Measurements from ENCODE around the gene MRPS14. TPM values are rescaled to one million over a fixed set of nuclear protein-coding genes. Genes with fewer than 3 reads are reported as not detected.

The MRPS14 gene
- total RNA-seq, 1 donor from 2014 or later, result 27.5 TPM

GRCh38 chr1:175067362-175068106, 44.3 kb upstream of the MRPS14 start, which contains the start of gene TNN:
Gene TNN (plus strand): TSS chr1:175067833. CDS start chr1:175077419, 9,586 bp downstream.
- DNase-seq (no peak), ATAC-seq (no peak)
- intact Hi-C loops (cut with DNase I), result no loop called here
- H3K27ac ChIP-seq, result no peak within 1 kb of the TSS
- H3K4me3 ChIP-seq, result no peak within 1 kb of the TSS
- H3K36me3 ChIP-seq, result no peaks in the 10 kb centered on the region
- H3K27me3 ChIP-seq (ENCODE audit: low read depth), result no peaks in the 10 kb centered on the region
- TF ChIP-seq, protein P1, sequence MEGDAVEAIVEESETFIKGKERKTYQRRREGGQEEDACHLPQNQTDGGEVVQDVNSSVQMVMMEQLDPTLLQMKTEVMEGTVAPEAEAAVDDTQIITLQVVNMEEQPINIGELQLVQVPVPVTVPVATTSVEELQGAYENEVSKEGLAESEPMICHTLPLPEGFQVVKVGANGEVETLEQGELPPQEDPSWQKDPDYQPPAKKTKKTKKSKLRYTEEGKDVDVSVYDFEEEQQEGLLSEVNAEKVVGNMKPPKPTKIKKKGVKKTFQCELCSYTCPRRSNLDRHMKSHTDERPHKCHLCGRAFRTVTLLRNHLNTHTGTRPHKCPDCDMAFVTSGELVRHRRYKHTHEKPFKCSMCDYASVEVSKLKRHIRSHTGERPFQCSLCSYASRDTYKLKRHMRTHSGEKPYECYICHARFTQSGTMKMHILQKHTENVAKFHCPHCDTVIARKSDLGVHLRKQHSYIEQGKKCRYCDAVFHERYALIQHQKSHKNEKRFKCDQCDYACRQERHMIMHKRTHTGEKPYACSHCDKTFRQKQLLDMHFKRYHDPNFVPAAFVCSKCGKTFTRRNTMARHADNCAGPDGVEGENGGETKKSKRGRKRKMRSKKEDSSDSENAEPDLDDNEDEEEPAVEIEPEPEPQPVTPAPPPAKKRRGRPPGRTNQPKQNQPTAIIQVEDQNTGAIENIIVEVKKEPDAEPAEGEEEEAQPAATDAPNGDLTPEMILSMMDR (IDR thresholded peaks at IDR 0.05), result no peak
- H3K4me1 ChIP-seq, result no peaks in the 10 kb centered on the region
- H3K9me3 ChIP-seq, result no peaks in the 10 kb centered on the region

DNA sequence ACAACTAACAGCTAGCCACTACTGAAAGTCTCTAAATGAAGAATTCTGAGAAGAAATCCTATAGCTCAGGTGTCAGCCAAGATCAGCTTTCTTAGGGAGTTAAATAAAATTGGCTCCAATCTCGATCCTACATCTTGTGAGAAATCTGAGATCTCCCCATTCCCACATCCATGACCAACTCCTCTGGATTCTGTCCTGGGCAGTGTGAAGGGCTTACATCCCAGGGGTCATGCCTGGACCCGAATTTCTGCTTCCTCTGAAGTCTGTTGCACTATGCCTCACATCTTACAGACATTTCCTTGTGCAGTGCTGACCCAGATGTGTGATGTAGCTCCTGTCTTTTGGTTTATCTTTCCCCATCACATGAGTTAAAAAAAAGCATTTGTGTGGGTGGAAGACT, 39.6 kb upstream of the MRPS14 start:
- Histone ChIP-seq H3K4me1 (no peaks in the 10 kb centered on the region), H3K27me3 (ENCODE audit: low read depth) (no peaks in the 10 kb centered on the region), H3K9me3 (no peaks in the 10 kb centered on the region), H3K36me3 (no peaks in the 10 kb centered on the region), H3K27ac (no peak overlapping the region), H3K4me3 (no peak overlapping the region)
- no peak for DNase-seq
- TF ChIP-seq, protein P1 (IDR thresholded peaks at IDR 0.05), result no peak
- ATAC-seq, result no peak
- intact Hi-C loops (cut with DNase I), result no loop called here

DNA sequence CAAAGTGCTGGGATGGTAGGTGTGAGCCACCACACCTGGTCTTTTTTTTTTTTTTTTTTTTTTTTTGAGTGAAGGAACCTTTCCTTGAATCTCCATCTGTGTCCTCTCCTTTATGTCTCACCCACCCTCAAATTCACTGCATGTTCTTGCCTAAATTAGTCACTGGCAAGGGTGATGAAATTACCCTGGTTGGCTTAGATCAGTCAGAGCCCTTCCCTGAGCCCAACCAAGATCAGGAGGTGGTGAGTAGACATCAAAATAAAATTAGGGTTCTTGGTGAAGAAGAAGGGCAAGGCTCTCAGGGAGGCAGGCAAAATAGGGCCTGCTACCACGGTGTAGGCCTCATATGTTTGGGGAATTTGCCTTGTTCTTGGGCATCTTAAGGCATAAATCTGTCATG, 39.1 kb upstream of the MRPS14 start:
- no peak overlapping the region for H3K4me3 ChIP-seq
- no peaks in the 10 kb centered on the region for H3K4me1 ChIP-seq
- no peaks in the 10 kb centered on the region for H3K36me3 ChIP-seq
- TF ChIP-seq, protein P1 (IDR thresholded peaks at IDR 0.05), result no peak
- no peaks in the 10 kb centered on the region for H3K27me3 ChIP-seq (ENCODE audit: low read depth)
- H3K27ac ChIP-seq, result no peak overlapping the region
- no peak for DNase-seq
- ATAC-seq, result no peak
- intact Hi-C loops (cut with DNase I), result no loop called here
- H3K9me3 ChIP-seq, result no peaks in the 10 kb centered on the region

- DNase-seq (no peak), ATAC-seq (no peak)
- Histone ChIP-seq H3K27me3 (ENCODE audit: low read depth) (no peaks in the 10 kb centered on the region), H3K9me3 (no peaks in the 10 kb centered on the region), H3K4me1 (no peaks in the 10 kb centered on the region), H3K27ac (no peak overlapping the region), H3K36me3 (no peaks in the 10 kb centered on the region), H3K4me3 (no peak overlapping the region)
- intact Hi-C loops (cut with DNase I), result no loop called here
- TF ChIP-seq, protein P1 (IDR thresholded peaks at IDR 0.05), result no peak
Observed at GRCh38 chr1:175054736-175055135, 31.5 kb upstream of the MRPS14 start.

DNA sequence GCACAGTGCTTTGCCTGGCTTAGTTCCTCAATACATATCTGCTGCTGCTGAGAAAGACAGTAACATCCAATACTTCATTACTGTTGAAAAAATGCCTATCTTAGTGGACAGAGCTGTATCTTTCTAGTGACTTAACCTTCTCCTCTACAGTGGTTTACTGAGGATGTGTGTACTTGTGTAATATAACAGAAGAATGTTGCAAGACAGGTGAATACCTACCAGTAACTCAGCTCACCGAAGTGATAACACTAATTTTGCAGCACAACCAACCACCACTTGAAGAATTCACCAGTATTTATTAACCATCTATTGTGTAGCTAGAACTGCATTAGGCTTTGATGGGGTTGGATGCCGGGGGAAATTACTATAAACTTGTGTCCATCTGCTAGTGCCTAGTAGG, 27.8 kb upstream of the MRPS14 start:
- H3K4me1 ChIP-seq, result no peaks in the 10 kb centered on the region
- H3K36me3 ChIP-seq, result no peaks in the 10 kb centered on the region
- no peak overlapping the region for H3K27ac ChIP-seq
- ATAC-seq (no peak), DNase-seq (no peak)
- TF ChIP-seq, protein P1 (IDR thresholded peaks at IDR 0.05), result no peak
- no peaks in the 10 kb centered on the region for H3K27me3 ChIP-seq (ENCODE audit: low read depth)
- H3K9me3 ChIP-seq, result no peaks in the 10 kb centered on the region
- H3K4me3 ChIP-seq, result no peak overlapping the region
- intact Hi-C loops (cut with DNase I), result no loop called here

All from lower lobe of right lung (tissue), 2 donors.